K562 (cell line): Measurements from ENCODE around the gene COMMD1. TPM values are rescaled to one million over a fixed set of nuclear protein-coding genes. Genes with fewer than 3 reads are reported as not detected.

ENCODE experiments used
- BHLHE40 ChIP-seq: IDR thresholded peaks from 2 replicates; pipeline ENCODE4 v1.6.1; 2011; ENCODE audit warnings: low read length, improper control_type of control experiment
- DPF2 ChIP-seq: fragments of 450-650 bp; IDR thresholded peaks from 2 replicates; pipeline ENCODE4 v1.6.1; 2016
- HDAC3 ChIP-seq: fragments of 450-650 bp; IDR thresholded peaks from 2 replicates; pipeline ENCODE4 v1.6.1; 2018; ENCODE audit warnings: borderline replicate concordance, mild to moderate bottlenecking, moderate library complexity; ENCODE audit not compliant: partially characterized antibody
- IFI16 ChIP-seq: fragments of 250-450 bp; sonication (Bioruptor Pico); IDR thresholded peaks from 2 replicates; pipeline ENCODE4 v2.1.2; 2022; ENCODE audit warnings: mild to moderate bottlenecking, inconsistent platforms
- JUNB ChIP-seq: fragments of 450-650 bp; formaldehyde crosslinking; conservative IDR thresholded peaks from 2 replicates; pipeline ENCODE4 v1.4.0; 2020; ENCODE audit warnings: mild to moderate bottlenecking
- JUND ChIP-seq, 2 experiments: IDR thresholded peaks; 2 replicates in 1 of 2; 3 replicates in 1 of 2; pipeline ENCODE4 v1.6.1; 2011; ENCODE audit warnings: borderline replicate concordance in 2 of 2, low read depth in 2 of 2, low read length in 2 of 2, improper control_type of control experiment in 1 of 2, missing biosample characterization in 1 of 2, missing genetic modification characterization in 1 of 2, missing genetic modification reagents in 1 of 2
- MCM2 ChIP-seq: fragments of 450-650 bp; IDR thresholded peaks from 2 replicates; pipeline ENCODE4 v1.6.1; 2017; ENCODE audit warnings: low read depth, mild to moderate bottlenecking
- NFRKB ChIP-seq: fragments of 450-650 bp; IDR thresholded peaks from 2 replicates; pipeline ENCODE4 v1.6.1; 2016; ENCODE audit warnings: low read depth
- NFYB ChIP-seq: IDR thresholded peaks from 2 replicates; pipeline ENCODE4 v1.6.1; 2011; ENCODE audit warnings: mild to moderate bottlenecking, moderate library complexity; ENCODE audit not compliant: insufficient read length; ENCODE audit errors: extremely low read depth
- NUFIP1 ChIP-seq: fragments of 450-650 bp; IDR thresholded peaks from 2 replicates; pipeline ENCODE4 v1.6.1; 2018; ENCODE audit not compliant: partially characterized antibody
- SMARCA5 ChIP-seq: fragments of 450-650 bp; IDR thresholded peaks from 2 replicates; pipeline ENCODE4 v1.6.1; 2016
- TAL1 ChIP-seq: fragments of 450-650 bp; IDR thresholded peaks from 2 replicates; pipeline ENCODE4 v1.6.1; 2016; ENCODE audit warnings: mild to moderate bottlenecking
- TGIF2 ChIP-seq: sonication (generic); formaldehyde crosslinking; IDR thresholded peaks from 2 replicates; pipeline ENCODE4 v1.8.1; 2022; ENCODE audit warnings: mild to moderate bottlenecking, missing genetic modification reagents, moderate library complexity
- YY1 ChIP-seq, 3 experiments: IDR thresholded peaks; 2 replicates each; pipeline ENCODE4 v1.6.1; 2011; ENCODE audit warnings: low read length in 2 of 3, mild to moderate bottlenecking in 2 of 3, moderate library complexity in 2 of 3, borderline replicate concordance in 1 of 3, control low read depth in 1 of 3, low read depth in 1 of 3; ENCODE audit not compliant: insufficient read depth in 3 of 3, insufficient replicate concordance in 2 of 3, control insufficient read depth in 1 of 3, insufficient read length in 1 of 3; ENCODE audit errors: extremely low read depth in 1 of 3
- ZFP36 ChIP-seq: fragments of 150-350 bp; IDR thresholded peaks from 2 replicates; pipeline ENCODE4 v1.6.1; 2018; ENCODE audit warnings: low read length, low read depth; ENCODE audit not compliant: partially characterized antibody
- ZNF134 ChIP-seq: fragments of 250-450 bp; sonication (Bioruptor Pico); conservative IDR thresholded peaks from 2 replicates; pipeline ENCODE4 v1.4.0; 2020
- ZNF311 ChIP-seq: fragments of 250-450 bp; sonication (Bioruptor Pico); IDR thresholded peaks from 2 replicates; pipeline ENCODE4 v1.4.0; 2020; ENCODE audit warnings: mild to moderate bottlenecking, moderate library complexity
- ZNF354B ChIP-seq: fragments of 250-450 bp; sonication (Bioruptor Pico); IDR thresholded peaks from 2 replicates; pipeline ENCODE4 v1.4.0; 2020
- polyA plus RNA-seq, 8 experiments: library from polyadenylated mRNA; depleted of rRNA in 4 of 8; stranded (reverse) in 5 of 8; unstranded in 3 of 8; fragments of >200 nt; fragmentation: Nextera tagmentation in 2 of 8; fragmentation: Illumina TruSeq in 1 of 8; extraction: Ambion mirVana in 2 of 8; extraction: Trizol in 1 of 8; gene quantifications; 2 replicates each; pipeline versions ENCODE4 v1.2.1 to v1.2.3, GENCODE V29; 2011 to 2014; ENCODE audit warnings: inconsistent platforms in 1 of 8, missing spikeins in 1 of 8
- total RNA-seq, 7 experiments: library from RNA; depleted of rRNA in 6 of 7; stranded (reverse); fragments of >200 nt in 6 of 7; fragmentation: Illumina TruSeq in 2 of 7; extraction: Trizol in 2 of 7; gene quantifications; 2 replicates each; pipeline versions ENCODE4 v1.2.1 to v1.2.3, GENCODE V29; 2011 to 2021; ENCODE audit warnings: low replicate concordance in 1 of 7
- TF ChIP-seq, protein P1 (sequence below): IDR thresholded peaks from 2 replicates; pipeline ENCODE4 v1.6.1; 2014; ENCODE audit warnings: antibody characterized with exemption
- TF ChIP-seq, protein P2 (sequence below): fragments of 450-650 bp; formaldehyde crosslinking; IDR thresholded peaks from 2 replicates; pipeline ENCODE4 v1.4.0; 2020; ENCODE audit warnings: mild to moderate bottlenecking, mixed read lengths
- TF ChIP-seq, protein P3 (sequence below): sonication (generic); IDR thresholded peaks from 2 replicates; pipeline ENCODE4 v1.6.1; 2016
- TF ChIP-seq, protein P4 (sequence below): fragments of 250-450 bp; sonication (Bioruptor Pico); IDR thresholded peaks from 2 replicates; pipeline ENCODE4 v1.8.0; 2021; ENCODE audit warnings: moderate library complexity, mild to moderate bottlenecking, inconsistent platforms
- TF ChIP-seq, protein P5 (sequence below): fragments of 200-800 bp; sonication (Bioruptor generic); IDR thresholded peaks from 2 replicates; pipeline ENCODE4 v1.6.1; 2017; ENCODE audit warnings: missing genetic modification characterization, missing compliant biosample characterization

Gene COMMD1
- total and polyA plus RNA-seq, 9 of the 15 experiments (the other 6 are each of a cell fraction or from before 2014, with no cell fraction given), result 14.4 to 77.0 (median 21.4) TPM

DNA sequence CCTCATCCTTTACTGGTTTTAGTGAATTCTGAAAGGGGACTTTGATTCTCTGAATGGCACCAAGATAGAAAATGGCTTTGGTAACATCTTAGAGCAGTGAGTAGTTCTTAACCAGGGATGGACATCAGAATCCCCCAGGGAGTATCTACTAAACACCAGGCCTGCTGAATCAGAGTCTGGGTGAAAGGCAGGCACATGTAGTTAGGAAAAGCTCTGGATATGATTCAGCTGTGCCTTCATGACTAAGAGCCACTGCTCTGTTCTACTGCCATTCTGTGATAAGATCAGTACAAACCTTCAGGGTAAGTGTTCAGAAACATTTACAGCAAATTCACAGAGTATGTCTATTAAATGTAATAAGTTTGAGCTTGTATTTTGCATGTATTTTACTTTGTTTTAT, 244.2 kb downstream of the COMMD1 start (continued):
- TF ChIP-seq, protein P1, sequence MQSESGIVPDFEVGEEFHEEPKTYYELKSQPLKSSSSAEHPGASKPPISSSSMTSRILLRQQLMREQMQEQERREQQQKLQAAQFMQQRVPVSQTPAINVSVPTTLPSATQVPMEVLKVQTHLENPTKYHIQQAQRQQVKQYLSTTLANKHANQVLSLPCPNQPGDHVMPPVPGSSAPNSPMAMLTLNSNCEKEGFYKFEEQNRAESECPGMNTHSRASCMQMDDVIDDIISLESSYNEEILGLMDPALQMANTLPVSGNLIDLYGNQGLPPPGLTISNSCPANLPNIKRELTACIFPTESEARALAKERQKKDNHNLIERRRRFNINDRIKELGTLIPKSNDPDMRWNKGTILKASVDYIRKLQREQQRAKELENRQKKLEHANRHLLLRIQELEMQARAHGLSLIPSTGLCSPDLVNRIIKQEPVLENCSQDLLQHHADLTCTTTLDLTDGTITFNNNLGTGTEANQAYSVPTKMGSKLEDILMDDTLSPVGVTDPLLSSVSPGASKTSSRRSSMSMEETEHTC, result no peak
- TF ChIP-seq ZFP36, result peak; percentile 46
- no peak for TF ChIP-seq TGIF2
- TF ChIP-seq, protein P2, sequence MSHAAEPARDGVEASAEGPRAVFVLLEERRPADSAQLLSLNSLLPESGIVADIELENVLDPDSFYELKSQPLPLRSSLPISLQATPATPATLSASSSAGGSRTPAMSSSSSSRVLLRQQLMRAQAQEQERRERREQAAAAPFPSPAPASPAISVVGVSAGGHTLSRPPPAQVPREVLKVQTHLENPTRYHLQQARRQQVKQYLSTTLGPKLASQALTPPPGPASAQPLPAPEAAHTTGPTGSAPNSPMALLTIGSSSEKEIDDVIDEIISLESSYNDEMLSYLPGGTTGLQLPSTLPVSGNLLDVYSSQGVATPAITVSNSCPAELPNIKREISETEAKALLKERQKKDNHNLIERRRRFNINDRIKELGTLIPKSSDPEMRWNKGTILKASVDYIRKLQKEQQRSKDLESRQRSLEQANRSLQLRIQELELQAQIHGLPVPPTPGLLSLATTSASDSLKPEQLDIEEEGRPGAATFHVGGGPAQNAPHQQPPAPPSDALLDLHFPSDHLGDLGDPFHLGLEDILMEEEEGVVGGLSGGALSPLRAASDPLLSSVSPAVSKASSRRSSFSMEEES (CRISPR knock-in tag), result no peak
- TF ChIP-seq BHLHE40, result no peak
- no peak for TF ChIP-seq MCM2
- no peak for TF ChIP-seq NFRKB
- TF ChIP-seq, protein P3, sequence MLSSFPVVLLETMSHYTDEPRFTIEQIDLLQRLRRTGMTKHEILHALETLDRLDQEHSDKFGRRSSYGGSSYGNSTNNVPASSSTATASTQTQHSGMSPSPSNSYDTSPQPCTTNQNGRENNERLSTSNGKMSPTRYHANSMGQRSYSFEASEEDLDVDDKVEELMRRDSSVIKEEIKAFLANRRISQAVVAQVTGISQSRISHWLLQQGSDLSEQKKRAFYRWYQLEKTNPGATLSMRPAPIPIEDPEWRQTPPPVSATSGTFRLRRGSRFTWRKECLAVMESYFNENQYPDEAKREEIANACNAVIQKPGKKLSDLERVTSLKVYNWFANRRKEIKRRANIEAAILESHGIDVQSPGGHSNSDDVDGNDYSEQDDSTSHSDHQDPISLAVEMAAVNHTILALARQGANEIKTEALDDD, result peak; percentile 20; the same call in 1 of the 2 replicates
- TF ChIP-seq, protein P4, sequence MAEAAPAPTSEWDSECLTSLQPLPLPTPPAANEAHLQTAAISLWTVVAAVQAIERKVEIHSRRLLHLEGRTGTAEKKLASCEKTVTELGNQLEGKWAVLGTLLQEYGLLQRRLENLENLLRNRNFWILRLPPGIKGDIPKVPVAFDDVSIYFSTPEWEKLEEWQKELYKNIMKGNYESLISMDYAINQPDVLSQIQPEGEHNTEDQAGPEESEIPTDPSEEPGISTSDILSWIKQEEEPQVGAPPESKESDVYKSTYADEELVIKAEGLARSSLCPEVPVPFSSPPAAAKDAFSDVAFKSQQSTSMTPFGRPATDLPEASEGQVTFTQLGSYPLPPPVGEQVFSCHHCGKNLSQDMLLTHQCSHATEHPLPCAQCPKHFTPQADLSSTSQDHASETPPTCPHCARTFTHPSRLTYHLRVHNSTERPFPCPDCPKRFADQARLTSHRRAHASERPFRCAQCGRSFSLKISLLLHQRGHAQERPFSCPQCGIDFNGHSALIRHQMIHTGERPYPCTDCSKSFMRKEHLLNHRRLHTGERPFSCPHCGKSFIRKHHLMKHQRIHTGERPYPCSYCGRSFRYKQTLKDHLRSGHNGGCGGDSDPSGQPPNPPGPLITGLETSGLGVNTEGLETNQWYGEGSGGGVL (CRISPR knock-in tag), result no peak
- TF ChIP-seq NUFIP1, result no peak
- no peak for TF ChIP-seq JUNB (CRISPR knock-in tag)
- TF ChIP-seq SMARCA5, result no peak
- peak; percentile 42; the same call in 1 of the 2 replicates for TF ChIP-seq JUND (IDR thresholded peaks at IDR 0.05; ENCODE audit: borderline replicate concordance, low read depth, low read length)
- TF ChIP-seq JUND (tag; IDR thresholded peaks at IDR 0.05; ENCODE audit: borderline replicate concordance, low read depth, low read length), result no peak
- no peak for TF ChIP-seq ZNF311
- no peak for TF ChIP-seq IFI16 (CRISPR knock-in tag)
- 0 out of 2 replicates have a peak, but pooled peaks have one; percentile 37 for TF ChIP-seq DPF2
- no peak for TF ChIP-seq YY1 (IDR thresholded peaks at IDR 0.05; ENCODE audit: borderline replicate concordance in 1 of 3, control insufficient read depth in 1 of 3, extremely low read depth in 1 of 3, insufficient read depth in 3 of 3, insufficient read length in 1 of 3, insufficient replicate concordance in 2 of 3, low read depth in 1 of 3, low read length in 2 of 3)
- no peak for TF ChIP-seq ZNF354B
- no peak for TF ChIP-seq TAL1
- no peak for TF ChIP-seq HDAC3
- no peak for TF ChIP-seq NFYB
- TF ChIP-seq, protein P5, sequence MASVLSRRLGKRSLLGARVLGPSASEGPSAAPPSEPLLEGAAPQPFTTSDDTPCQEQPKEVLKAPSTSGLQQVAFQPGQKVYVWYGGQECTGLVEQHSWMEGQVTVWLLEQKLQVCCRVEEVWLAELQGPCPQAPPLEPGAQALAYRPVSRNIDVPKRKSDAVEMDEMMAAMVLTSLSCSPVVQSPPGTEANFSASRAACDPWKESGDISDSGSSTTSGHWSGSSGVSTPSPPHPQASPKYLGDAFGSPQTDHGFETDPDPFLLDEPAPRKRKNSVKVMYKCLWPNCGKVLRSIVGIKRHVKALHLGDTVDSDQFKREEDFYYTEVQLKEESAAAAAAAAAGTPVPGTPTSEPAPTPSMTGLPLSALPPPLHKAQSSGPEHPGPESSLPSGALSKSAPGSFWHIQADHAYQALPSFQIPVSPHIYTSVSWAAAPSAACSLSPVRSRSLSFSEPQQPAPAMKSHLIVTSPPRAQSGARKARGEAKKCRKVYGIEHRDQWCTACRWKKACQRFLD (CRISPR knock-in tag), result no peak
- TF ChIP-seq ZNF134 (CRISPR knock-in tag), result no peak
